Common myeloid progenitor, CD34-positive (primary cell): ENCODE measurements around the gene ZNF581.

ENCODE experiments used
- CTCF ChIA-PET: fragments of 350-600 bp; sonication (Branson Sonifier 250); formaldehyde crosslinking; loops from one replicate; lab custom pipeline; 2021; ENCODE audit warnings: antibody characterized with exemption; lab: Charles Lee
- POLR2A ChIA-PET: fragments of 350-600 bp; sonication (Branson Sonifier 250); formaldehyde crosslinking; loops from one replicate; lab custom pipeline; 2021; ENCODE audit warnings: antibody characterized with exemption; lab: Charles Lee
- DNase-seq, 3 donors: peaks; one replicate each; pipeline versions ENCODE4 v3.0.0 to v3.0.0-alpha.2; 2013
- H3K27ac ChIP-seq, 2 experiments: 1 replicate in 1 of 2; 2 replicates in 1 of 2; pipeline ENCODE4 v1.7.0; 2013; ENCODE audit warnings: inconsistent platforms in 2 of 2, low read length in 2 of 2, mild to moderate bottlenecking in 2 of 2, low read depth in 1 of 2, moderate library complexity in 1 of 2; ENCODE audit not compliant: severe bottlenecking in 2 of 2, insufficient read depth in 1 of 2, poor library complexity in 1 of 2
- H3K27me3 ChIP-seq, 5 experiments: replicated peaks in 2 of 5; 1 replicate in 3 of 5; 2 replicates in 2 of 5; pipeline versions ENCODE4 v1.6.1 to v1.7.0; 2013; ENCODE audit warnings: low read length in 4 of 5, mild to moderate bottlenecking in 2 of 5, moderate library complexity in 2 of 5, inconsistent platforms in 1 of 5; ENCODE audit not compliant: insufficient read depth in 5 of 5, control insufficient read depth in 4 of 5
- H3K36me3 ChIP-seq, 4 experiments: 1 replicate in 2 of 4; 2 replicates in 2 of 4; pipeline versions ENCODE4 v1.6.1 to v1.7.0; 2013; ENCODE audit warnings: low read length in 3 of 4, control low read depth in 1 of 4, mild to moderate bottlenecking in 1 of 4; ENCODE audit not compliant: control insufficient read depth in 4 of 4, insufficient read depth in 4 of 4
- H3K4me1 ChIP-seq, 4 experiments: 1 replicate in 3 of 4; 2 replicates in 1 of 4; pipeline versions ENCODE4 v1.6.1 to v1.7.1; 2013; ENCODE audit warnings: low read length in 3 of 4, mild to moderate bottlenecking in 3 of 4, control low read depth in 1 of 4, inconsistent platforms in 1 of 4, moderate library complexity in 1 of 4; ENCODE audit not compliant: control insufficient read depth in 4 of 4, insufficient read depth in 4 of 4; ENCODE audit errors: control extremely low read depth in 1 of 4
- H3K4me3 ChIP-seq, 7 experiments: 1 replicate in 4 of 7; 2 replicates in 3 of 7; pipeline versions ENCODE4 v1.5.1 to v1.7.0; 2013; ENCODE audit warnings: mild to moderate bottlenecking in 7 of 7, low read length in 6 of 7, moderate library complexity in 6 of 7, inconsistent platforms in 2 of 7, low read depth in 2 of 7, control low read depth in 1 of 7; ENCODE audit not compliant: insufficient read depth in 4 of 7, control insufficient read depth in 1 of 7; ENCODE audit errors: extremely low read depth in 1 of 7
- H3K9me3 ChIP-seq, 5 experiments: 1 replicate in 4 of 5; 2 replicates in 1 of 5; pipeline versions ENCODE4 v1.6.1 to v1.7.1; 2013; ENCODE audit warnings: low read length in 4 of 5, mild to moderate bottlenecking in 2 of 5, inconsistent platforms in 1 of 5, low read depth in 1 of 5, moderate library complexity in 1 of 5; ENCODE audit not compliant: control insufficient read depth in 4 of 5, insufficient read depth in 2 of 5; ENCODE audit errors: control extremely low read depth in 1 of 5
- WGBS: methylation state at CpG from one replicate; pipeline ENCODE4 v1.1.5; 2013; ENCODE audit not compliant: insufficient coverage; 5-methylcytosine and 5-hydroxymethylcytosine counted together

Gene ZNF581

DNA sequence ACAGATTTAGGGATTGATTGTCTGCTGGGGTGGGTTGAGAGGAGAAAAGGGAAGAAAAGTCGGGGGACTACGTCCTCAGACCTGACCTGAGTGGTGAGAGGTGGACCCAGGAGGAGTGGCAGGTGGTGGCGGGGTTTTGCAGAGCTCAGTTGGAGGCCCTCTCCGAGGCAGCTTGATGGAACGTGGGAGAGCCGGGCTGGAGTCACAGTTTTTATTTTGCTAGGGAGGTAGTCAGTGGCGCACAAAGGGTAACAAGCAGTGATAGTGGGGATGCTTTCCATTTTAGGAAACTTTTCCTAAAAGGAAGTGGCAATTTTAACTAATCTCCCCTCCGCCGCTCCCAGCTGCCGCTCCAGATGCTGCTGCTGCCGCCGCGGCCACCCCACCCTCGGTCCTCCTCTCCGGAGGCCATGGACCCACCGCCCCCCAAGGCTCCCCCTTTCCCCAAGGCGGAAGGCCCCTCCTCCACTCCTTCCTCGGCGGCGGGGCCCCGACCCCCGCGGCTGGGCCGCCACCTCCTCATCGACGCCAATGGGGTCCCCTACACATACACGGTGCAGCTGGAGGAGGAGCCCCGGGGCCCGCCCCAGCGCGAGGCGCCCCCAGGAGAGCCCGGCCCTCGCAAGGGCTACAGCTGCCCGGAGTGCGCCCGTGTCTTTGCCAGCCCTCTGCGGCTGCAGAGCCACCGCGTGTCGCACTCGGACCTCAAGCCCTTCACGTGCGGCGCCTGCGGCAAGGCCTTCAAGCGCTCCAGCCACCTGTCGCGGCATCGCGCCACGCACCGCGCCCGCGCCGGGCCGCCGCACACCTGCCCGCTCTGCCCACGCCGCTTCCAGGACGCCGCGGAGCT is 1.1 kb upstream of the ZNF581 start:
- POLR2A ChIA-PET = interaction anchor here (1.0 kb wide), 1 partner anchor 12 kb away, joined by 4 read pairs; the partner anchor contains the start of gene U2AF2
- Histone ChIP-seq H3K36me3 (peaks cover 0 to 15% (median 12%) of the 10 kb centered on the region in 4 experiments), H3K27me3 (no peaks in the 10 kb centered on the region), H3K4me1 (peaks cover 5 to 57% (median 47%) of the 10 kb centered on the region in 4 experiments), H3K9me3 (no peaks in the 10 kb centered on the region), H3K27ac (peak overlapping the region in 1 of 2 experiments; percentile 86), H3K4me3 (peak overlapping the region in 6 of 7 experiments; percentile 64 to 96 (median 80))
- CTCF ChIA-PET = interaction anchor here (1.0 to 9.2 kb wide), 4 partner anchors 8 to 22 kb away, joined by 3 to 128 read pairs (median 6); partner anchors contain the start of genes U2AF2 and ZNF784
- WGBS = 2% methylated on average over 46 of the region's 65 CpGs
- DNase-seq = no peak

DNA sequence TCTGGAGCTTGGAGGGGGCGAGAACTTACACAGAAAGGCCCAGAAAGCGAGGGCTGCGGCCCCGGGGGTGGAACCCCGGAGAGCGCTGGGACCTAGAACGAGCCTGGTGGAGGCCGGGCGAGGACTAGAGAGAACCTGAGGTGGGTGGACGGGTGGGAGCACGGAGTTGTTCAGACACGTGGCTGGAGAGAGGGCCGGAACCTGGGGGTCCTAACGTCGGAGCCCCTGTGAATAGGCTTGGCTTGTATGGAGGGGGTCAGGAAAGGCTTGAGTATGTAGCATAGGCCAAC is 383 bp downstream of the ZNF581 start:
- Histone ChIP-seq H3K27ac (peak overlapping the region; percentile 64 to 86), H3K36me3 (peaks cover 0 to 14% (median 11%) of the 10 kb centered on the region in 4 experiments), H3K27me3 (no peaks in the 10 kb centered on the region), H3K4me1 (peaks cover 5 to 66% (median 56%) of the 10 kb centered on the region in 4 experiments), H3K4me3 (peak overlapping the region; percentile 48 to 96 (median 77)), H3K9me3 (no peaks in the 10 kb centered on the region)
- 0% methylated on average over 11 of the region's 15 CpGs for WGBS
- ChIA-PET CTCF (interaction anchor here (1.3 to 9.2 kb wide), 4 partner anchors 9 to 27 kb away, joined by 3 to 128 read pairs (median 8); partner anchors contain the start of gene U2AF2), POLR2A (no interaction called here)
- no peak for DNase-seq

DNA sequence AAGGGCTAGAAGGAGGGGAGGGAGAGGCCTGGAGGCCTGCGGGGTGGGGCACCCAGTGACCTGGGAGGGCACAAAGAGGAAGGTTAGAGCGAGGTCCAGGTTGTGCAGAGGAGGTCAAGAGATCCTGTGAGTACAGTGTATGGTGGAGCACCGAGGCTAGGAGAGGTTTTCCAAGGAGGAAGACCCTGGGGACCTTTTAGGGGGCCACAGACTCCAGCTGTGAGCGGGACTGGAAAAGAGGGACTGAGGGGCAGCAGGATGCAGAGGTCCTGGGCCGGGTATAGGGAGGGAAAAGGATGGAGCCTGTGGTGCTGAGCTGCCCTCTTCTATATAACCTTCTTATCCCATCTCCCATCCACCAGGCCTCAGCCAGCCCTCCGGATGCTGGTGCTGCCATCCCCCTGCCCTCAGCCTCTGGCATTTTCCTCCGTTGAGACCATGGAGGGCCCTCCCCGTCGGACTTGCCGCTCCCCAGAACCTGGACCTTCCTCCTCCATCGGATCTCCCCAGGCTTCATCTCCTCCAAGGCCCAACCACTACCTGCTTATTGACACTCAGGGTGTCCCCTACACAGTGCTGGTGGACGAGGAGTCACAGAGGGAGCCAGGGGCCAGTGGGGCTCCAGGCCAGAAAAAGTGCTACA is 863 bp downstream of the ZNF581 start:
- DNase-seq = no peak
- Histone ChIP-seq H3K36me3 (peaks cover 0 to 14% (median 11%) of the 10 kb centered on the region in 4 experiments), H3K9me3 (no peaks in the 10 kb centered on the region), H3K27ac (peak overlapping the region; percentile 64 to 86), H3K4me1 (peaks cover 5 to 68% (median 59%) of the 10 kb centered on the region in 4 experiments), H3K4me3 (peak overlapping the region; percentile 48 to 96 (median 77)), H3K27me3 (no peaks in the 10 kb centered on the region)
- ChIA-PET CTCF (interaction anchor here (1.3 to 9.2 kb wide), 4 partner anchors 9 to 27 kb away, joined by 3 to 128 read pairs (median 4); no protein-coding TSS in a partner anchor), POLR2A (no interaction called here)
- WGBS = 44% methylated on average over 6 of the region's 12 CpGs

DNA sequence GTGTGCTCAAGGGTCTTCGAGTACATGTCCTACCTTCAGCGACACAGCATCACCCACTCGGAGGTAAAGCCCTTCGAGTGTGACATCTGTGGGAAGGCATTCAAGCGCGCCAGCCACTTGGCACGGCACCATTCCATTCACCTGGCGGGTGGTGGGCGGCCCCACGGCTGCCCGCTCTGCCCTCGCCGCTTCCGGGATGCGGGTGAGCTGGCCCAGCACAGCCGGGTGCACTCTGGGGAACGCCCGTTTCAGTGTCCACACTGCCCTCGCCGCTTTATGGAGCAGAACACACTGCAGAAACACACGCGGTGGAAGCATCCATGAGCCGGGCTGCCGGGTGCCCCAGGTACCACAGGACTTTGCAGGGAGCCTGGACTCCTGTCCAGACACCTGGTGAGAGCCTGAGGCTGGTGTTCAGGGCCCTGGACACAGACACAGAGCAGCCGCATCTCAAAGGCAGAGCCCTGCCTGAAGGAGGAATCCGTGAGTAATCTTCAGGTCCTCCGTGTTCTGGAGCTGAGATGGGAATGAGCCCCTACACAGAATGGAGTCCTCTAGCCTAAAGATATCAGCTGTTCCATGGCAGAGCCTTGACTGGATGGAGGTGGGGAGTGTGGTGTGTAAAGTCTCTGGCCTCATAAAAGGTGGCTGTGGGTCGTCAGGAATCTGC is 1.5 kb downstream of the ZNF581 start:
- H3K27me3 ChIP-seq = no peaks in the 10 kb centered on the region
- H3K27ac ChIP-seq = peak overlapping the region in 1 of 2 experiments; percentile 86
- DNase-seq = no peak
- H3K9me3 ChIP-seq = no peaks in the 10 kb centered on the region
- ChIA-PET CTCF (interaction anchor here (1.4 to 9.2 kb wide), 4 partner anchors 8 to 13 kb away, joined by 3 to 128 read pairs (median 6); partner anchors contain the start of gene U2AF2), POLR2A (no interaction called here)
- peaks cover 0 to 14% (median 11%) of the 10 kb centered on the region in 4 experiments for H3K36me3 ChIP-seq
- H3K4me3 ChIP-seq = peak overlapping the region in 5 of 7 experiments; percentile 67 to 96 (median 85)
- 98% methylated on average over 28 of the region's 28 CpGs for WGBS
- peaks cover 5 to 68% (median 60%) of the 10 kb centered on the region in 4 experiments for H3K4me1 ChIP-seq

DNA sequence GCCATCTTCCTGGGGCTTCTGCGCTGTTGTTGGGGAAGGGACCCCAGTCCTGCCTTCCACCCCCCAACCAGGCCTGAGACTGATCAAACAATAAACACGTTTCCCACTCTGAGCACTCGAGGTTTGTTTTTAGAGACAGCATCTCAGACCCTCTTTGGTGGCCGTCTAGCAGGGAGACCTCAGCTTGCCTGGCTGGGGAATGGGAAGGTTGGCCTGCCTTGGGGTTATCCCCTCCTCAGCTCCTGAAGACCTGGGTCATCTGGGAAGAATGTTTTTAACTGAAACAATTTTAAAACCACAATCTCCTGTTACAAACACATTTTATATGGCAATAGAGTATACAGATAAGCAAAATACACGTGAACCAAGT is 2.0 kb downstream of the ZNF581 start:
- 91% methylated on average over 4 of the region's 5 CpGs for WGBS

DNA sequence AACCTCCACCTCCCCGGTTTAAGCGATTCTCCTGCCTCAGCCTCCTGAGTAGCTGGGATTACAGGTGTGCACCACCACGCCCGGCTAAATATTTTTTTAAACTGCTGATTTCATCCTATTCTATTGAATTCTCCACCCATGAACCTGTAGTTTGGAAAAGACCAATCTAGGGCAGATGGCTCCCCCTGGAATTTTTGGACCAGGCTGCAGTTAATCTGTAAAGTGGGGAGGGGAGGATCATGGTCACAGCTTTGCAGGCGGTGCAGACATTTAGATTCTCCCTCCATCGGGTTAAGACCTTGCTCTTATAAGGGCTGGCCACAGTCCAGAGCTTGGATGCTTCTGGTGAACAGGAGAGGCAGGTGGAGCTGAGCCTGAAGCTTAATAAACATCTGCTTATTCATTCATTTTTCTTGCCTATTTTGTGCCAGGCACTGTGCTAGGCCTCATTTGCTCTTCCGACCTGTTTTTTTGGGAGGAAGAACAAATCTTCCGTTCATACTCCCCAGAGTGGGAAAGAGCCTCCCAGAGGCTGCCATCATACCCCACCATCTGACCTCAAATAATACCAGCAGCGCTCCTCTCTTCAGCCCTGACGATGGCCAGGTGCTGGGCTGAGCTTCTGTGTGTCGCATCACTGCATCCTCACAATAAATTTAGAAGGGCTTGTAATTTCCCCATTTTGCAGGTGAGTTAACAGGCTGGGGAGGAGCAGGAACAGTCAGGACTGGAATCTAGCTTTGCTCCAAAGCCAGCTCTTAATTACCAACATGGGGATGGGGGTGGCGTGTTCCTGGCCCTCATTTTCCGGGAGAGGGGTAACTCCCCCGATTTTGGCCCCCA is 3.7 kb downstream of the ZNF581 start:
- CTCF ChIA-PET = interaction anchor here (0.7 to 9.2 kb wide), 4 partner anchors 13 to 29 kb away, joined by 3 to 128 read pairs (median 6); no protein-coding TSS in a partner anchor

More for the DNA sequence above, 2.0 kb downstream of the ZNF581 start:
- Histone ChIP-seq H3K4me1 (peaks cover 5 to 63% (median 55%) of the 10 kb centered on the region in 4 experiments), H3K27me3 (no peaks in the 10 kb centered on the region), H3K27ac (no peak overlapping the region), H3K4me3 (no peak overlapping the region), H3K36me3 (peaks cover 0 to 19% (median 11%) of the 10 kb centered on the region in 4 experiments), H3K9me3 (no peaks in the 10 kb centered on the region)
- no peak for DNase-seq
- ChIA-PET CTCF (interaction anchor here (1.4 to 9.2 kb wide), 4 partner anchors 9 to 19 kb away, joined by 3 to 128 read pairs (median 6); partner anchors contain the start of gene U2AF2), POLR2A (no interaction called here)

More for the DNA sequence above, 3.7 kb downstream of the ZNF581 start:
- H3K4me1 ChIP-seq = peaks cover 5 to 50% (median 44%) of the 10 kb centered on the region in 4 experiments
- peak overlapping the region; percentile 14 to 83 for H3K27ac ChIP-seq
- POLR2A ChIA-PET = interaction anchor here (0.6 to 1.5 kb wide), 4 partner anchors 8 to 1185 kb away, joined by 3 to 4 read pairs (median 4); no protein-coding TSS in a partner anchor
- WGBS = 71% methylated on average over 9 of the region's 14 CpGs
- no peaks in the 10 kb centered on the region for H3K27me3 ChIP-seq
- H3K9me3 ChIP-seq = no peaks in the 10 kb centered on the region
- peak overlapping the region; percentile 58 to 91 (median 83) for H3K4me3 ChIP-seq
- DNase-seq = no peak
- peaks cover 0 to 31% (median 16%) of the 10 kb centered on the region in 4 experiments for H3K36me3 ChIP-seq
